ENCODE data around the gene NDRG2.

NDRG2 gene

DNA sequence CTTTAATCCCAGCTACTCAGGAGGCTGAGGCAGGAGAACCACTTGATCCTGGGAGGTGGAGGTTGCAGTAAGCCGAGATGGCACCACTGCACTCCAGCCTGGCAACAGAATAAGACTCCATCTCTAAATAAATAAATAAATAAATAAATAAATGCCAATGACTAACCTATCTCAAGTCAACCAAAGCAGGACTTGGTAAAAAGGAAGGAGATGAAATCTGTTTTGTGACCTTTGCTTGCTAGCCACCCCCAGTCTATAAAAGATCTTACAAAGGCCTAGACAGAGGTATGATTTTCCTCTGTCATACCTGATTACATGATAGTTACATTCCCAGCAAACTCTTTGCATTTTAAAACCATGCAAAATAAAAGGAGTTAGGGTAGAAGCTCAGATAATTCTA lies 48.6 kb downstream of the NDRG2 start:
- DNase-seq (ENCODE audit: low read depth in 1 of 2, low spot score in 1 of 2): no peak
- Histone ChIP-seq H3K27ac (replicated peaks) (no peak overlapping the region), H3K27me3 (ENCODE audit: insufficient read depth, poor library complexity, severe bottlenecking) (no peaks in the 10 kb centered on the region), H3K4me3 (replicated peaks; ENCODE audit: insufficient read depth, low read length) (no peak overlapping the region)
- TF ChIP-seq SPI1 (IDR thresholded peaks at IDR 0.05; ENCODE audit: borderline replicate concordance, low read depth) (no peak), POLR2AphosphoS5 (IDR thresholded peaks at IDR 0.05; ENCODE audit: low read depth) (no peak), GABPA (IDR thresholded peaks at IDR 0.05; ENCODE audit: low read depth) (no peak)
- TF ChIP-seq, protein P1, sequence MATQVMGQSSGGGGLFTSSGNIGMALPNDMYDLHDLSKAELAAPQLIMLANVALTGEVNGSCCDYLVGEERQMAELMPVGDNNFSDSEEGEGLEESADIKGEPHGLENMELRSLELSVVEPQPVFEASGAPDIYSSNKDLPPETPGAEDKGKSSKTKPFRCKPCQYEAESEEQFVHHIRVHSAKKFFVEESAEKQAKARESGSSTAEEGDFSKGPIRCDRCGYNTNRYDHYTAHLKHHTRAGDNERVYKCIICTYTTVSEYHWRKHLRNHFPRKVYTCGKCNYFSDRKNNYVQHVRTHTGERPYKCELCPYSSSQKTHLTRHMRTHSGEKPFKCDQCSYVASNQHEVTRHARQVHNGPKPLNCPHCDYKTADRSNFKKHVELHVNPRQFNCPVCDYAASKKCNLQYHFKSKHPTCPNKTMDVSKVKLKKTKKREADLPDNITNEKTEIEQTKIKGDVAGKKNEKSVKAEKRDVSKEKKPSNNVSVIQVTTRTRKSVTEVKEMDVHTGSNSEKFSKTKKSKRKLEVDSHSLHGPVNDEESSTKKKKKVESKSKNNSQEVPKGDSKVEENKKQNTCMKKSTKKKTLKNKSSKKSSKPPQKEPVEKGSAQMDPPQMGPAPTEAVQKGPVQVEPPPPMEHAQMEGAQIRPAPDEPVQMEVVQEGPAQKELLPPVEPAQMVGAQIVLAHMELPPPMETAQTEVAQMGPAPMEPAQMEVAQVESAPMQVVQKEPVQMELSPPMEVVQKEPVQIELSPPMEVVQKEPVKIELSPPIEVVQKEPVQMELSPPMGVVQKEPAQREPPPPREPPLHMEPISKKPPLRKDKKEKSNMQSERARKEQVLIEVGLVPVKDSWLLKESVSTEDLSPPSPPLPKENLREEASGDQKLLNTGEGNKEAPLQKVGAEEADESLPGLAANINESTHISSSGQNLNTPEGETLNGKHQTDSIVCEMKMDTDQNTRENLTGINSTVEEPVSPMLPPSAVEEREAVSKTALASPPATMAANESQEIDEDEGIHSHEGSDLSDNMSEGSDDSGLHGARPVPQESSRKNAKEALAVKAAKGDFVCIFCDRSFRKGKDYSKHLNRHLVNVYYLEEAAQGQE (IDR thresholded peaks at IDR 0.05; ENCODE audit: insufficient replicate concordance, low read depth): no peak
- TF ChIP-seq, protein P2, sequence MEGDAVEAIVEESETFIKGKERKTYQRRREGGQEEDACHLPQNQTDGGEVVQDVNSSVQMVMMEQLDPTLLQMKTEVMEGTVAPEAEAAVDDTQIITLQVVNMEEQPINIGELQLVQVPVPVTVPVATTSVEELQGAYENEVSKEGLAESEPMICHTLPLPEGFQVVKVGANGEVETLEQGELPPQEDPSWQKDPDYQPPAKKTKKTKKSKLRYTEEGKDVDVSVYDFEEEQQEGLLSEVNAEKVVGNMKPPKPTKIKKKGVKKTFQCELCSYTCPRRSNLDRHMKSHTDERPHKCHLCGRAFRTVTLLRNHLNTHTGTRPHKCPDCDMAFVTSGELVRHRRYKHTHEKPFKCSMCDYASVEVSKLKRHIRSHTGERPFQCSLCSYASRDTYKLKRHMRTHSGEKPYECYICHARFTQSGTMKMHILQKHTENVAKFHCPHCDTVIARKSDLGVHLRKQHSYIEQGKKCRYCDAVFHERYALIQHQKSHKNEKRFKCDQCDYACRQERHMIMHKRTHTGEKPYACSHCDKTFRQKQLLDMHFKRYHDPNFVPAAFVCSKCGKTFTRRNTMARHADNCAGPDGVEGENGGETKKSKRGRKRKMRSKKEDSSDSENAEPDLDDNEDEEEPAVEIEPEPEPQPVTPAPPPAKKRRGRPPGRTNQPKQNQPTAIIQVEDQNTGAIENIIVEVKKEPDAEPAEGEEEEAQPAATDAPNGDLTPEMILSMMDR (IDR thresholded peaks at IDR 0.05; ENCODE audit: insufficient read depth, low read length): no peak

DNA sequence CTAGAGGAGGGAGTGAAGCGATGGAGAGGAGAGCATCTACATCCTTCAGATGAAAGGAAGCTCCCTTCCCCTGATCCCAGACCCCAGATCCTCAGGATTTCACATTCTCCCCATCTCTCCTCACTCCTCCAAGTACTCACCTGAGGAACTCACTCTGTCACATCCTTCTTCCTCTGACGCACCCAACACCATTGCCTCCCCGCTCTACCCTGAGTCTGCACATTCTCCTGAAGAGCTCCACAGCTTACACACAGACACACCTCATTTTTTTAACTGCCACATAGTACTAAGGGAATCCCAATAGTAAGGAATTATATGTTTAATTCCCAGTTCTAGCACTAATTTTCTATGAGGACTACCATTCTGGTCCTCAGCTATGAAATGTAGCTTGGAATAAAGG lies 51.4 kb downstream of the NDRG2 start:
- no peak overlapping the region for H3K4me3 ChIP-seq (replicated peaks; ENCODE audit: insufficient read depth, low read length)
- no peaks in the 10 kb centered on the region for H3K27me3 ChIP-seq (ENCODE audit: insufficient read depth, poor library complexity, severe bottlenecking)
- DNase-seq (ENCODE audit: low read depth in 1 of 2, low spot score in 1 of 2): no peak
- no peak overlapping the region for H3K27ac ChIP-seq (replicated peaks)
- TF ChIP-seq SPI1 (IDR thresholded peaks at IDR 0.05; ENCODE audit: borderline replicate concordance, low read depth) (no peak), POLR2AphosphoS5 (IDR thresholded peaks at IDR 0.05; ENCODE audit: low read depth) (no peak), GABPA (IDR thresholded peaks at IDR 0.05; ENCODE audit: low read depth) (no peak)
- TF ChIP-seq, protein P2 (IDR thresholded peaks at IDR 0.05; ENCODE audit: insufficient read depth, low read length): no peak
- TF ChIP-seq, protein P1 (IDR thresholded peaks at IDR 0.05; ENCODE audit: insufficient replicate concordance, low read depth): no peak

DNA sequence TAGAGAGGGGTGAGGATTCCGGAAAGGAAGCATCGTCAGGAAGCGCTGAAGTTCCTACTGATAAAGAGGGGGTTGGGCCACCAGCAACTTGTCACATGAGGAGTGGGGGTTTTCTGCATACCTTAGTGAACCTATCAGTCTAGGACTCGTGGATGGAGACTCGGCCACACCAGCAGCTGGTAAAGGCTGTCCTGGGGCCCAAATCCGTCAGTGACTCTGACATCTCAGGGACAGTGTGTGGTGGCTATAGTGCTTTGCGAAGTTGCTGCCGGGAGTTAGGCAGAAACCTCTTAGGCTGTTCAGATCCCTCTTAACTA lies 53.2 kb downstream of the NDRG2 start:
- DNase-seq (ENCODE audit: low read depth in 1 of 2, low spot score in 1 of 2): no peak
- Histone ChIP-seq H3K4me3 (replicated peaks; ENCODE audit: insufficient read depth, low read length) (no peak overlapping the region; the same call in 1 of the 2 replicates), H3K27me3 (ENCODE audit: insufficient read depth, poor library complexity, severe bottlenecking) (no peaks in the 10 kb centered on the region), H3K27ac (replicated peaks) (no peak overlapping the region)
- TF ChIP-seq POLR2AphosphoS5 (IDR thresholded peaks at IDR 0.05; ENCODE audit: low read depth) (no peak), SPI1 (IDR thresholded peaks at IDR 0.05; ENCODE audit: borderline replicate concordance, low read depth) (no peak), GABPA (IDR thresholded peaks at IDR 0.05; ENCODE audit: low read depth) (no peak)
- TF ChIP-seq, protein P2 (IDR thresholded peaks at IDR 0.05; ENCODE audit: insufficient read depth, low read length): no peak
- TF ChIP-seq, protein P1 (IDR thresholded peaks at IDR 0.05; ENCODE audit: insufficient replicate concordance, low read depth): no peak

Data from HL-60 (cell line).